Muscle of back (tissue), 11 donors: ENCODE measurements around the gene ST3GAL2. TPM values are rescaled to one million over a fixed set of nuclear protein-coding genes. Genes with fewer than 3 reads are reported as not detected.
"Not testable (repeated sequence)": the region's sequence is repeated elsewhere in the genome, so short reads cannot be mapped to it uniquely, and the experiment has no call there.

Experiments
- DNase-seq, 3 donors: peaks; one replicate each; pipeline versions ENCODE4 v3.0.0 to v3.0.0-alpha.2; 2013
- polyA plus RNA-seq, 10 donors: library from polyadenylated mRNA; unstranded; fragments of 120-200 nt; gene quantifications; one replicate each; pipeline ENCODE4 v1.2.1, GENCODE V29; 2013; ENCODE audit not compliant: insufficient read length in 10 of 10

ST3GAL2 gene
- polyA plus RNA-seq, 10 donors = 21.6 to 32.3 (median 27.1) TPM

- DNase-seq = peak in 1 of 3 donors; percentile 34
Measured at GRCh38 chr16:70391881-70392481, 46.9 kb downstream of the ST3GAL2 start.

GRCh38 chr16:70391446-70391845, 47.5 kb downstream of the ST3GAL2 start:
- no peak for DNase-seq

- DNase-seq = no peak
Measured at GRCh38 chr16:70390774-70391173, 48.1 kb downstream of the ST3GAL2 start.

- no peak for DNase-seq
Measured at GRCh38 chr16:70388006-70388680, 50.8 kb downstream of the ST3GAL2 start.

- not testable (repeated sequence) for DNase-seq
Measured at GRCh38 chr16:70386289-70386986, 52.5 kb downstream of the ST3GAL2 start.

- no peak for DNase-seq
Measured at GRCh38 chr16:70383421-70383960, 55.4 kb downstream of the ST3GAL2 start.

GRCh38 chr16:70381604-70382342, 57.1 kb downstream of the ST3GAL2 start:
- DNase-seq = no peak

GRCh38 chr16:70380919-70381603, 57.8 kb downstream of the ST3GAL2 start:
- DNase-seq = peak; percentile 97 to 98 (median 97)

- peak; percentile 34 to 74 (median 69) for DNase-seq
Measured at GRCh38 chr16:70380248-70380918, 58.5 kb downstream of the ST3GAL2 start.

- DNase-seq = no peak
Measured at GRCh38 chr16:70378869-70379493, 59.9 kb downstream of the ST3GAL2 start.

GRCh38 chr16:70377782-70378181, 61.1 kb downstream of the ST3GAL2 start:
- DNase-seq = no peak

GRCh38 chr16:70375636-70376611, 63.0 kb downstream of the ST3GAL2 start:
- no peak for DNase-seq

- no peak for DNase-seq
Measured at GRCh38 chr16:70374213-70374612, 64.7 kb downstream of the ST3GAL2 start.

- DNase-seq = no peak
Measured at GRCh38 chr16:70372921-70373728, 65.8 kb downstream of the ST3GAL2 start.

GRCh38 chr16:70370924-70371323, 68.0 kb downstream of the ST3GAL2 start:
- no peak for DNase-seq

- peak in 1 of 3 donors; percentile 30 for DNase-seq
Measured at GRCh38 chr16:70370145-70370544, 68.8 kb downstream of the ST3GAL2 start.

- no peak for DNase-seq
Measured at GRCh38 chr16:70364399-70364798, 74.5 kb downstream of the ST3GAL2 start.

GRCh38 chr16:70359552-70359951, 79.3 kb downstream of the ST3GAL2 start:
- DNase-seq = no peak
